Peyer's patch (tissue), 4 donors: ENCODE results near the gene TRAPPC5. TPM values are rescaled to one million over a fixed set of nuclear protein-coding genes. Genes with fewer than 3 reads are reported as not detected.

Source experiments
- DNase-seq, 3 donors: peaks; one replicate each; pipeline ENCODE4 v3.0.0-alpha.2; 2017 to 2019
- H3K27ac ChIP-seq, 4 donors: fragments of 200-600 bp; sonication (generic); one replicate each; pipeline ENCODE4 v1.5.1; 2016 to 2019
- H3K27me3 ChIP-seq, 2 donors: fragments of 200-600 bp; sonication (generic); one replicate each; pipeline ENCODE4 v1.5.1; 2019
- H3K36me3 ChIP-seq, 3 donors: fragments of 200-600 bp; sonication (generic); one replicate each; pipeline ENCODE4 v1.5.1; 2016 to 2019
- H3K4me1 ChIP-seq, 4 donors: fragments of 200-600 bp; sonication (generic); one replicate each; pipeline ENCODE4 v1.5.1; 2016 to 2019
- H3K4me3 ChIP-seq, 4 donors: fragments of 200-600 bp; sonication (generic); 1 replicate in 3 of 4; 2 replicates in 1 of 4; pipeline ENCODE4 v1.5.1; 2016 to 2019; ENCODE audit warnings: mild to moderate bottlenecking in 1 of 4
- H3K9me3 ChIP-seq, 4 donors: fragments of 200-600 bp; sonication (generic); one replicate each; pipeline ENCODE4 v1.5.1; 2016 to 2019; ENCODE audit warnings: mild to moderate bottlenecking in 1 of 4
- CTCF ChIP-seq, 6 experiments: fragments of 450-650 bp in 4 of 6; fragments of 200-600 bp in 2 of 6; sonication (generic) in 1 of 6; IDR thresholded peaks; one replicate each; pipeline ENCODE4 v1.5.1; 2017 to 2019; ENCODE audit warnings: antibody characterized with exemption in 6 of 6, mild to moderate bottlenecking in 3 of 6, moderate library complexity in 1 of 6
- POLR2A ChIP-seq, 2 donors: fragments of 450-650 bp; IDR thresholded peaks; one replicate each; pipeline ENCODE4 v1.5.1; 2017; ENCODE audit warnings: antibody characterized with exemption in 2 of 2, mild to moderate bottlenecking in 2 of 2, moderate library complexity in 2 of 2
- total RNA-seq, 4 donors: library from RNA; depleted of rRNA; stranded (reverse); fragments of >200 nt; gene quantifications; one replicate each; pipeline ENCODE4 v1.1.0, GENCODE V29; 2016

TRAPPC5 gene
- total RNA-seq, 4 donors from 2014 or later = 18.2 to 55.8 (median 54.0) TPM

GRCh38 chr19:7669641-7670040 is 11.0 kb upstream of the TRAPPC5 start:
- no peak for TF ChIP-seq POLR2A (IDR thresholded peaks at IDR 0.05)
- no peak for TF ChIP-seq CTCF (IDR thresholded peaks at IDR 0.05)
- Histone ChIP-seq H3K4me3 (no peak overlapping the region), H3K9me3 (no peaks in the 10 kb centered on the region), H3K36me3 (no peaks in the 10 kb centered on the region), H3K27me3 (no peaks in the 10 kb centered on the region), H3K27ac (no peak overlapping the region), H3K4me1 (no peaks in the 10 kb centered on the region)
- no peak for DNase-seq

GRCh38 chr19:7670150-7670783 is 10.4 kb upstream of the TRAPPC5 start:
- TF ChIP-seq CTCF (IDR thresholded peaks at IDR 0.05) = no peak
- no peak for TF ChIP-seq POLR2A (IDR thresholded peaks at IDR 0.05)
- no peaks in the 10 kb centered on the region for H3K27me3 ChIP-seq
- no peaks in the 10 kb centered on the region for H3K9me3 ChIP-seq
- DNase-seq = no peak
- H3K4me3 ChIP-seq = no peak overlapping the region
- H3K4me1 ChIP-seq = no peaks in the 10 kb centered on the region
- no peaks in the 10 kb centered on the region for H3K36me3 ChIP-seq
- no peak overlapping the region for H3K27ac ChIP-seq

GRCh38 chr19:7670790-7671189 is 9.8 kb upstream of the TRAPPC5 start:
- Histone ChIP-seq H3K27ac (no peak overlapping the region), H3K9me3 (no peaks in the 10 kb centered on the region), H3K36me3 (no peaks in the 10 kb centered on the region), H3K27me3 (no peaks in the 10 kb centered on the region), H3K4me1 (no peaks in the 10 kb centered on the region), H3K4me3 (no peak overlapping the region)
- TF ChIP-seq POLR2A (IDR thresholded peaks at IDR 0.05) (no peak), CTCF (IDR thresholded peaks at IDR 0.05) (no peak)
- no peak for DNase-seq

GRCh38 chr19:7672522-7672921 is 8.1 kb upstream of the TRAPPC5 start:
- Histone ChIP-seq H3K27ac (no peak overlapping the region), H3K4me3 (no peak overlapping the region), H3K36me3 (no peaks in the 10 kb centered on the region), H3K27me3 (no peaks in the 10 kb centered on the region), H3K4me1 (no peaks in the 10 kb centered on the region), H3K9me3 (no peaks in the 10 kb centered on the region)
- TF ChIP-seq CTCF (IDR thresholded peaks at IDR 0.05) (no peak), POLR2A (IDR thresholded peaks at IDR 0.05) (no peak)
- DNase-seq = no peak

GRCh38 chr19:7674010-7675005 is 6.3 kb upstream of the TRAPPC5 start:
- H3K36me3 ChIP-seq = no peaks in the 10 kb centered on the region
- H3K27me3 ChIP-seq = no peaks in the 10 kb centered on the region
- TF ChIP-seq POLR2A (IDR thresholded peaks at IDR 0.05) (no peak), CTCF (IDR thresholded peaks at IDR 0.05) (no peak)
- no peak overlapping the region for H3K4me3 ChIP-seq
- DNase-seq = peak in 2 of 3 donors; percentile 73 to 79
- H3K27ac ChIP-seq = no peak overlapping the region
- H3K4me1 ChIP-seq = peaks cover 0 to under 1% (median 0%) of the 10 kb centered on the region in 4 donors
- no peaks in the 10 kb centered on the region for H3K9me3 ChIP-seq
